Breast epithelium (tissue), 3 donors: ENCODE data around the gene KEAP1.

Experiments
- POLR2A ChIP-seq: fragments of 450-650 bp; IDR thresholded peaks from one replicate; pipeline ENCODE4 v1.6.1; 2016; ENCODE audit warnings: antibody characterized with exemption, mild to moderate bottlenecking, moderate library complexity
- POLR2AphosphoS5 ChIP-seq, 3 donors: sonication (generic); formaldehyde crosslinking; IDR thresholded peaks; one replicate each; pipeline ENCODE4 v1.6.1; 2017; ENCODE audit warnings: antibody characterized with exemption in 3 of 3
- TF ChIP-seq, protein P1 (sequence below), 3 donors: fragments of 450-650 bp; IDR thresholded peaks; one replicate each; pipeline ENCODE4 v1.5.1; 2016 to 2017; ENCODE audit warnings: antibody characterized with exemption in 3 of 3, mild to moderate bottlenecking in 3 of 3, moderate library complexity in 3 of 3

DNA sequence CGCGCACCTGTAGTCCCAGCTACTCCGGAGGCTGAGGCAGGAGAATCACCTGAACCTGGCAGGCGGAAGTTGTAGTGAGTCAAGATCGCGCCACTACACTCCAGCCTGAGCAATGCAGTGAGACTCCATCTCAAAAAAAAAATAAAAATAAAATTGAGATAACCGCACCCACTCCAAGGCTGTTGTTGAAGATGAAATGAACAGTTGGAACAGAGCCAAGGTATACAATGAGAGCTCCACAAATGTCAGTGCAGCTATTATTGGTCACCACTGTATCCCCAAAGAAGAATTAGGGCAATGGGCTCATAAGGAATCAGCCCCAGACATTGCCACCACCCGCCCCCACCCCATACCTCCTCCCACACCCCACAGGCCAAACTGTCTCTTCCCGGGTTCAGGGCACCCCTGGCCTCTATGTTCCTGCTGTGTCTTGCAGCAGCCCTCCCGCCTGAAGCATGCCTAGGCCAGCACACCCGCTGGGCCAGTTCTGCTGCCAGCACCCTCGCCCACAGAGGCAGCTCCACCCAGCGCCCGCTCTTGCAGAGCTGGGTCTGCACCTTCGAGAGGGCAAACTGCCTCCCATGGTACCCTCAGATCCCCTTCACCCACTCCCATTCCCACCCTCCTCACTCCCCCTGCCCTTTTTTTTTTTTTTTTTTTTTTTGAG lies 17.6 kb upstream of the KEAP1 start:
- TF ChIP-seq, protein P1, sequence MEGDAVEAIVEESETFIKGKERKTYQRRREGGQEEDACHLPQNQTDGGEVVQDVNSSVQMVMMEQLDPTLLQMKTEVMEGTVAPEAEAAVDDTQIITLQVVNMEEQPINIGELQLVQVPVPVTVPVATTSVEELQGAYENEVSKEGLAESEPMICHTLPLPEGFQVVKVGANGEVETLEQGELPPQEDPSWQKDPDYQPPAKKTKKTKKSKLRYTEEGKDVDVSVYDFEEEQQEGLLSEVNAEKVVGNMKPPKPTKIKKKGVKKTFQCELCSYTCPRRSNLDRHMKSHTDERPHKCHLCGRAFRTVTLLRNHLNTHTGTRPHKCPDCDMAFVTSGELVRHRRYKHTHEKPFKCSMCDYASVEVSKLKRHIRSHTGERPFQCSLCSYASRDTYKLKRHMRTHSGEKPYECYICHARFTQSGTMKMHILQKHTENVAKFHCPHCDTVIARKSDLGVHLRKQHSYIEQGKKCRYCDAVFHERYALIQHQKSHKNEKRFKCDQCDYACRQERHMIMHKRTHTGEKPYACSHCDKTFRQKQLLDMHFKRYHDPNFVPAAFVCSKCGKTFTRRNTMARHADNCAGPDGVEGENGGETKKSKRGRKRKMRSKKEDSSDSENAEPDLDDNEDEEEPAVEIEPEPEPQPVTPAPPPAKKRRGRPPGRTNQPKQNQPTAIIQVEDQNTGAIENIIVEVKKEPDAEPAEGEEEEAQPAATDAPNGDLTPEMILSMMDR (IDR thresholded peaks at IDR 0.05), result no peak
- TF ChIP-seq POLR2AphosphoS5 (IDR thresholded peaks at IDR 0.05), result no peak
- TF ChIP-seq POLR2A, result no peak
